Left renal pelvis (tissue), 4 donors: Measurements from ENCODE around the gene TMEM123. TPM values are rescaled to one million over a fixed set of nuclear protein-coding genes. Genes with fewer than 3 reads are reported as not detected.

Source experiments
- DNase-seq, 4 donors: peaks; one replicate each; pipeline ENCODE4 v3.0.0-alpha.2; 2013; ENCODE audit warnings: low read depth in 4 of 4, low spot score in 3 of 4
- polyA plus RNA-seq, 4 donors: library from polyadenylated mRNA; unstranded; fragments of 120-200 nt; gene quantifications; one replicate each; pipeline ENCODE4 v1.2.1, GENCODE V29; 2013; ENCODE audit not compliant: insufficient read length in 4 of 4

TMEM123 gene
- 100 to 1,000 TPM; 179 to 384 (median 284) TPM for polyA plus RNA-seq

- DNase-seq, result peak; percentile 51 to 72 (median 66)
Measured at GRCh38 chr11:102452461-102453301, at the start of gene TMEM123. Gene TMEM123 (minus strand): TSS chr11:102452765. CDS start chr11:102452623, 142 bp downstream.

GRCh38 chr11:102500829-102501228, 48.3 kb upstream of the TMEM123 start:
- no peak for DNase-seq

GRCh38 chr11:102499931-102500330, 47.4 kb upstream of the TMEM123 start:
- DNase-seq, result no peak

- DNase-seq, result no peak
Measured at GRCh38 chr11:102499151-102499550, 46.6 kb upstream of the TMEM123 start.

GRCh38 chr11:102497061-102497460, 44.5 kb upstream of the TMEM123 start:
- no peak for DNase-seq

GRCh38 chr11:102495161-102496042, 42.8 kb upstream of the TMEM123 start:
- peak; percentile 46 to 59 (median 54) for DNase-seq

- DNase-seq, result no peak
Measured at GRCh38 chr11:102494216-102494615, 41.7 kb upstream of the TMEM123 start.

GRCh38 chr11:102493524-102493923, 41.0 kb upstream of the TMEM123 start:
- DNase-seq, result no peak

- DNase-seq, result no peak
Measured at GRCh38 chr11:102491969-102492368, 39.4 kb upstream of the TMEM123 start.

GRCh38 chr11:102489186-102490145, 36.9 kb upstream of the TMEM123 start:
- DNase-seq, result no peak

- DNase-seq, result no peak
Measured at GRCh38 chr11:102488208-102488607, 35.6 kb upstream of the TMEM123 start.

GRCh38 chr11:102487214-102487613, 34.6 kb upstream of the TMEM123 start:
- DNase-seq, result no peak

GRCh38 chr11:102486584-102486983, 34.0 kb upstream of the TMEM123 start:
- DNase-seq, result no peak

GRCh38 chr11:102485095-102485722, 32.6 kb upstream of the TMEM123 start:
- no peak for DNase-seq

- DNase-seq, result no peak
Measured at GRCh38 chr11:102482433-102482832, 29.9 kb upstream of the TMEM123 start.

- DNase-seq, result no peak
Measured at GRCh38 chr11:102479733-102480132, 27.2 kb upstream of the TMEM123 start.

GRCh38 chr11:102478673-102479299, 26.2 kb upstream of the TMEM123 start:
- no peak for DNase-seq

GRCh38 chr11:102476812-102477211, 24.2 kb upstream of the TMEM123 start:
- no peak for DNase-seq

GRCh38 chr11:102476069-102476468, 23.5 kb upstream of the TMEM123 start:
- DNase-seq, result no peak
